ENCODE results near the gene HTR3D.

DNA sequence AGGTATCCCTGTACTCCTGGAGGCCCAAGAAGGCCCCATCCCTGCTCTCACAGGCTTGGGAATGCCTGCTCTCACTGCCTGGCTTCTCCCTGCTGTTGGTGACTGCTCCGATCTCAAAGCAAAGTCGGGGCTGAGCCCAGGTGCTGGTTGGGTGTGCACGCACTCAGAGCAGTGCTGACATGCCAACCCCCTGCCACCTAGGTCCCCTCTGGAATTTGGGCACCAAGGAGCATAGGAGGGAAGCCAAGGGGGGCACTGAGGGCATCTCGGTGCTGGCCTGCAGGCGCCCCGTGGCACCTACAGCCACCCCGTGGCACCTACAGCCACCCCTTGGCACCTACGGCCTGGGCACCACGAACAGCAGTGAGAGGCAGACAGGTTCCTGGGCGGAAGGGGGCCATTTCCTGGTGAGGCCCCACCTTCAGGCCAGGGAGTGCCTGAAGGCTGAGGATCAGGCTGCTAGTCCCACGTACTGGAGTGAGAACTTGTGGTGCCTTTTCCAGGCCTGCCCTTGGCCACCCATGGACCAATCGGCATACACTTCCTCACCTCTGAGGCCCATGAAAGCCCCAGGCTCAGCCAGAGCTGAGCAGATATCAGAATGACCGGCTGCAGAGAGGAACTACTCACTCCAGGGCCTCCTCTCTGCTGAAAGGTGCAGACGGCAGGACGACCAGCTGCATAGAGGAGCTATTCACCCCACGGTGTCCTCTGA lies 49.7 kb downstream of the HTR3D start:
- TF ChIP-seq POLR2A (IDR thresholded peaks at IDR 0.05) (no peak), CTCF (IDR thresholded peaks at IDR 0.05) (no peak), POLR2AphosphoS5 (IDR thresholded peaks at IDR 0.05) (no peak), EP300 (IDR thresholded peaks at IDR 0.05) (no peak)

All from suprapubic skin (tissue), 4 donors.